Activated naive CD4-positive, alpha-beta T cell treated with anti-CD3 and anti-CD28 coated beads, Interleukin-2, amount 50 U/mL, for 16 hours (primary cell): ENCODE data around the gene TMEM200A.
"Not testable (repeated sequence)": the region's sequence is repeated elsewhere in the genome, so short reads cannot be mapped to it uniquely, and the experiment has no call there.

ENCODE experiments used
- DNase-seq: peaks from one replicate; pipeline ENCODE4 v3.0.0-alpha.2; 2020

TMEM200A gene

DNA sequence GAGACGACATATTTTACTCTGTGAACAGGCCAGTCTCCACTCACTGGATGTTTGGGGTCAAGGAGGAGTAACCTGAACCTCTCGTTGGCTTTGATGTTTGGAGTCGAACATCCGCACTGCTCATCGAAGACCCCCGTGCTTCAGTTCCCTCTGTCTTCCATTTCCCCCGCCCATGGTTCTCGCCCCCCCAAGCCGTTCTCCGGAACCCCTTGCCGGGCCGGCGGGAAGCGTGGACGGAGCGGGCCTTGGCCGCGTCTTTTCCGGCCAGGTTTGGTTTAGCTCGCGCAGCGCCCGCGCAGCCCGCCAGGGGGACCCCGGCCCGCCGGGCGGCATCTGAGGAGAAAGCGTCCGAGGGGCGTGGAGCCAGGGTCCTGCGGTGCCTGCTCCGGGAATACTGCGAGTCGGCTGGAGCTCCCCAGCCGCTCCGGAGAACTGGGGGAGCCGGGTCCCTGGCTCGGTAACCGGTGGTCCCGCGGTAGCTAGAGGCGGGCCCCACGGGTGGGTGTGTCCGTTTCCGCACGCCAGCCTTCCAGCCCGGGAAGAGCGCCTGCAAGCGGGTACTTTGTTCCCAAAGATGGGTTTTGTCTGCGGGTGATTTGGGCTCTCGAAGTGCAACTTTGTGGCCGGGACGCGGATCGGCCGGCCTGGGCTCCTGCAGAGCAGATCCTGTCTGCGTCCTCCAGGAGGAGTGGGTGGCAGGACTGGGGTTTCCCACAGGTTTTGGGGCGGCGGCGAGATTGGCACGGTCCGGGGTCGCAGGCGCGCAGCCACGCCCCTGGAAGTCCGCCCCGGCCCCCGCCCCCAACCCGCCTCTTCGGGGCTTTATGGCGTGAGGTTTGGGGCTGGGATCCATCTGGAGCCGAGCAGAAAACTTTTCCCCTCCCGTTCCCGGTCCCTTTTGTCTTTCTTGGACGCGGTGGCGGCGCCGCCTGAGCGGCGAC, at the start of gene TMEM200A:
TSS of gene TMEM200A (plus strand) at position 852 of the 941 bp plus-strand sequence. CDS start 74,406 bp downstream, outside the sequence.
- peak; percentile 45 for DNase-seq

DNA sequence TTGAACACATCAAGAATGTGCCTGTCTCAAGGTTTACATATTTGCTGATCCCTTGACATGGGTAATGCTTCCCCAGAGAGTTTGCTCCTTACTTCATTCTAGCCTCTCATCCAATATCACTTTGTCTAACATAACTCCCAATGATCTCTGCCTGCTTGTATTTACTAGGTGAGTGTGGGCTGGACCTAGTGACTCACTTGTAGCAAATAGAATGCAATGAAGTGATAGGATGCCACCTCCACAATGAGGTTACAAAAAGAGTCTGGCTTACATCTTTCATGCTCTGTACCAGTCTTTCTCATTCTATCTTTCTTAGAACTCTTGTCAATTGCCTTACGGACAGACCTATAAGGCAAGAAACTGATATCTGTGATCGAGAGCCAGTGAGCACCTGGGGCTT, 44.9 kb upstream of the TMEM200A start:
- no peak for DNase-seq

DNA sequence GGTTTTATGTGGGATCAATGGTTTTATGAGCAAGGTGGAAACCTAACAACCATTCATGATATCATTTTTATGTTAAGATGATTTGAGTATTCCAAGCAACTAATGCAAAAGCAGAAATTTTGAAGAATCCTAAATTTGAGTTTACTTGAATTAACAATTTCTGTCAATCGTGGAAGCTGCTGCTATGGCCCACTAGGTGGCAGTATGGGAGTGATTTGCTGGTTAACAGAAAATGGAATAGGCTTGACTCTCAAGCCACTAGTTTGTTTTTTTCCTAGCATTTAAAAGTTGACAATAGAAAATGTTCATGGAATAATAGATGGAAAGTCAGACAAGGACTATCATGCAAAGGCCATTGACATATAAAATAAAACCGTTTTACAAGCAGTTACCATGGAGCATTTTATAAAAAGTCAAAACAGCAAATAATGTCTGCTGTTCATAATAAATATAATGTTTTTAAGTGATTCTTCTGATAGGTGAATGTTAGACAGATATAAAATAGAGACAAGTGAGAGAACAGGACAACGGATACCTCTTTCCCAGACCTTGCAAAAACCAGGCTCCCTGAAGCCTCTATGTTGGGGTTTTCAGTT, 43.0 kb upstream of the TMEM200A start:
- peak; percentile 53 for DNase-seq

- DNase-seq = no peak
These were observed 41.2 kb upstream of the TMEM200A start for GRCh38 chr6:130324657-130325056.

- DNase-seq = no peak
These were observed 39.3 kb upstream of the TMEM200A start for GRCh38 chr6:130326496-130326895.

DNA sequence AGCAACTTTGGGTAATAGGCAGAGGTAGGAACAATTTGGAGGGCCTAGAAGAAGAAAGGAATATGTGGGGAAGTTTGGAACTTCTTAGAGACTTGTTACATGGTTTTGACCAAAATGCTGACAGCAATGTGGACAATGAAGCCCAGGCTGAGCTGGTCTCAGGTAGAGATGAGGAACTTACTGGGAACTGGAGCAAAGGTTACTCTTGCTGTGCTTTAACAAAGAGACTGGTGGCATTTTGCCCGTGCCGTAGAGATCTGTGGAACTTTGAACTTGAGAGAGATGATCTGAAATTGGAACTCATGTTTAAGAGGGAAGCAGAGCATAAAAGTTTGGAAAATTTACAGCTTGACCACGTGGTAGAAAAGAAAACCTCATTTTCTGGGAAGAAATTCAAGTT, 28.3 kb upstream of the TMEM200A start:
- no peak for DNase-seq

GRCh38 chr6:130346324-130346723, 19.5 kb upstream of the TMEM200A start:
- DNase-seq = not testable (repeated sequence)

GRCh38 chr6:130354322-130354721, 11.5 kb upstream of the TMEM200A start:
- DNase-seq = no peak

DNA sequence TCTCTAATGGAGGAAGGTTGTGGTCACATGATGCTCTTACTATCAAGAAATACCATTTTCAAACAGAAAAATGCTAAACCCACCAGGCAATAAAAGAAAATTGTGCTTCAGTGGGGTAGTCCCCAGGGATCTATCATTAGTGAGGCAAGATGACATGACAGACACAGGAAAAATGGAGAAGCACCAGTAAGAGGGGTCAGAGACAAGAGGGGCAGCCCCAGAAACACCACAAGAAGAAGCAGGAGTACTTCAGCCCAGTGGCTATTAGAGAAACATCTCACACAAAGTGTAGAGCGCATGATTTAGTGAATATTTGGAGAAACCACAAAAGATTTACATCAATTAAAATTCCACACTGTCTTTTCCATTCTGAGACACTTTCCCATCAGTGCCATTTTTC, 10.2 kb upstream of the TMEM200A start:
- no peak for DNase-seq

- no peak for DNase-seq
These were observed 8.4 kb upstream of the TMEM200A start for GRCh38 chr6:130357436-130357835.

DNA sequence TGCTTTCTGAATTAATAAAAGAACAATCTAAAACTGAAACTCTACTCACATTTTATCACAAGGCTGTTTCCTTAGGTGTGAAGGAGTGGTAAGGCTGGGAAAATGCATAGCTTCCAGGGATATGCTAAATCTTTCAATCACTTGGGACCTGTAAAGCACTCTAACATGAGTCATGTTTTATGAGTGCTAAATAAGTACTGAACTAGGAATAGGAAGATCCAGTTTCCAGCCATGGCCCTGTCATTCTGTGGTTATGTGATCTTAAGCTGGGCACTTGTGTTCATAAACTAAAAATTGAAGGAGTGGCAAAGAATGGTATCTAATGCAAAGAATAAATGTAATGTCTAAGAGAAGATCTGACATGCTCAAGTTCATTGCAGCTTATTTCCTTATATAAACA, 6.1 kb upstream of the TMEM200A start:
- no peak for DNase-seq

GRCh38 chr6:130362128-130362527, 3.7 kb upstream of the TMEM200A start:
- no peak for DNase-seq

DNA sequence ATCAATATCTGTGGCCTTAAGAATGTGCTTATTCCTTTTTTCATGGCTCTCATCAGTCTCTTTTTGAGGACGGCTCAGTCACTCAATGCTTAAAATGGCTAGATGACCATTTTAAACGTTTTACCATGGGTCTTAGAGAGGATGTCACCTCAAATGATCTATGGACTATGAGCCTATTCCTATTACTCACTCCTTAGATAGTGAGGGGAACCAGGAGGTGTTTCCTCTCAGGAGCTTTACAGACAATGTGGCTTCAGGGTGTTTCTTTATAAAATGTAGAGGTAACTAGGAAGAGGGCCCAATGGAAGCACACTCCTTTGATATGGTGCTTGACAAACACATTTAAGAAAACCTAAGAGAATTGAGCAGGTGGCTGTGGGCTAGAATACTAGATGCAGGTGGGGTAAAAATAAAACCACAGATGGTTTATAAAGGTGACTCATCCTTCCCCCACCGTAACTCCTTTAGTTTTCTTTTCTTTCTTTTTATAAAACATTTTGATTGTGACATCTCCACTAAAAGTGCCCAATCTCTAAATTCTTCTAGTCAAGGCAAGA, 1.5 kb upstream of the TMEM200A start:
- no peak for DNase-seq

DNA sequence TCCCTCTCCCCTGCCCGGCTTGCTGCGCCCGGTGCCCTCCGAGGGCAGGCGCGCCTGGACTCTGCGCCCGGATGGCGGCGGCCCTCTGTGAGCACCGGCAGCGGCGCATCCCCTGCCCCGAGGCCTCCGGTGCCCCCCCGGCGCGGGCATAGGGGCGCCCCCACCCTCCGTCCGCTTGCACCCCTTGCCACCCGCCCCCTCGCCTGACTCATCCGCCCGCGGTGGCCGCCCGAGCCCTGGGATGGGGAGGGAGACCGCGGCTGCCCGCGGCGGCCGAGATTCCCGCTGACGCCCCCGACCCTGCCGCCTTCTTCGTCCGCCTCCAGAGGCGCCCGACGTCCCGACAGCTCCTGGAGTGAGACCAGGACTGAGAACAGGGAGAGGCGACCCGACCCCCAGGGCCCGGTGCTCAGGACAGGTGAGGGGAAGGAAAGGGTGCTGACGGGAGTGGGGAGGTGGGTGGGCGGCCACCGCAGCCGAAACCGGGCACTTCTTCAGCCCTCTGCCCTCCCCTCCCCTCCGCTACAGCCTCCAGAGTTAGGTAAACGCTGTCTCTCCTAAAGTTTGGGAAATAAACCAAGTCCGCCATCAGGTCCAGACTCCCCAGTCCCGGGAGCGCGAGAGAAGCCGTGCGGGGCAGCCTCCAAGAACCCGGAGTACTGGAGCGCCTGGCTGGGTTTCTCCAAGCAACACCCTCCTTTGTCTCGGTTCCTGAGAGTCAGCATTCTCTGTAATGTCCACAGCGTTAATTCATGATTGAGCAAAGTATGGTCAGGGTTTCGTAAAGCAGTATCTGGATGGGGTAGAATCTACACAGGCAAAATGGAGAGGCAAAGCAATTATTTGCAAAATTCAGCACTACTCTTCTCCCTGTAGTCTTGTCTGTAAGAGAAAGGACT, 539 bp downstream of the TMEM200A start:
- DNase-seq = peak; percentile 26

DNA sequence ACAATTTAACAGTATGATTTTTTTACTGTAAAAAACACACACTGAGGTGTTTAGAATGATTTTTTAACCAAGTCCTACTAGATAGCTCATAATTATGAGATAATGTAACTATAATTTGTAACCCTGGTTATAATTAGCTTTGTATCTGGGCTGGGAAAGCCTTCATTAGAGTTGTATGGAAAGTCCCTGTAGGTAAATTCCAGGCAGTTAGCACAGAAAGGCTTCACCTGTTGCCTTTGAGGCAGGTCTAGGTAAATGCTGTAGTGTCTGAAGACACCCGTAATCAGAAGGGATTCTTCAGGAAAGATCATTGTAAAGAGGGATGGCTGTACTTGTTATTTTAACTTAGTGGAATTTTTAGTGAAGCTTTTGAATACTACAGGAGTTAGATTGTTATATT, 1.9 kb downstream of the TMEM200A start:
- DNase-seq = no peak

GRCh38 chr6:130368576-130368975, 2.8 kb downstream of the TMEM200A start:
- no peak for DNase-seq

DNA sequence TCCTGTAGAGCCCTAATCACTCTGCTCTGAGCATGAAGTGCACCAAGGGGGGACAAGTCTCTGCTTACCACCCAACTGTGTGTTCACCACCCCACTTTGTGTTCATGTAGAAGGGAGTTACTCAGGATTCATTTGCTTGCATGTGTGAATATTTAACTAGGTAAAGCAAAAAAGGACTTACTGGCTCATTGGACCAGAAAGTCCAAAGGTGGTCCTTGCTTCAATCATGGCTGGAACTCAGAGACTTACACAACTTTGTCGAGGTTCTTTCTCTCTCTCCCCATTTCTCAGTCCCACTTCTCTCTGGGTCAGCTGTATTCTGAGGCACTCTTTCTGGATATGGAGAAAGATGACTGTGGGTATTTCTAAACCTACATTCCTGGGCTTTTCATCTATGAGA, 4.0 kb downstream of the TMEM200A start:
- DNase-seq = no peak

DNA sequence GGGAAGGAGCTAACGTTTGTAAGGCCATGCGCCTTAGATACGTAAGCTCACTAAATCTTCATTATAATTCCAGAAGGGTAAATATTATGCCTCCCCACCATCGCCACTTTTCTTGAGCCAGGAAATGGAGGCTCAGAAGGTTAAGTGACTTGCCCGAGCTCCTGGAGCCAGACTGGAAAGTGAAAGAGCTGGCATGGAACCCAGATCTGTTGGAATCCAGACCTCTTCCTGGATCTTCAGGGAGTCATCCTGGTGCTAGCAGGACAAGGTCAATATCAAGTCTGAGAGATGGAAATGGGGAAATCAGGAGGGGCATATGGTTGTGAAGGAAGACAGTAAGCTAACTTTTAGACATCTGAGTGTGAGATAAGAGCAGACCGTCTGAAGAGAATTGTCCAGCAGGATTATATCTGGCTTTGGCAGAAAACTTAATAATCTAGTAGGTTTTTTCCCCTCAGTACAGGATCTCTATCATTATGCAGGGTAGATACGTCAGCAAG, 6.2 kb downstream of the TMEM200A start:
- DNase-seq = no peak

DNA sequence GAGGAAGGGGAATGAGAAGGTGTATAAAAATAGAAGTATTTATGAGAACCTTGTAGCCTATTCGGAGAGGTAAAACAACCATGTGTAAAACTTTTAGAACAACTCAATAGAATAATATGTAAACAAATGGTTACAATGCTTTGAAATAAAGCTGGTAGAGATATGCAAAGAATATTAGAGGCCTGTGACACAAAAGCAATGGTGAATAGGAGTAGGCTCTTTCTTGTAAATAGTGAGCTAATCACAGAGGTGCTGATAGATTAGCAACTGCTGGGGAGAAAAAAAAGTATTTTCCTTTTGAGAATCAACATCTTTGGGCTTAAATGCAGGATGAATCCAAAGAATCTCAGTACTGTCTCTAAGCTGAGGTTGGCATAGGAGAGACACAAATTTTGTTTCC, 7.0 kb downstream of the TMEM200A start:
- no peak for DNase-seq

DNA sequence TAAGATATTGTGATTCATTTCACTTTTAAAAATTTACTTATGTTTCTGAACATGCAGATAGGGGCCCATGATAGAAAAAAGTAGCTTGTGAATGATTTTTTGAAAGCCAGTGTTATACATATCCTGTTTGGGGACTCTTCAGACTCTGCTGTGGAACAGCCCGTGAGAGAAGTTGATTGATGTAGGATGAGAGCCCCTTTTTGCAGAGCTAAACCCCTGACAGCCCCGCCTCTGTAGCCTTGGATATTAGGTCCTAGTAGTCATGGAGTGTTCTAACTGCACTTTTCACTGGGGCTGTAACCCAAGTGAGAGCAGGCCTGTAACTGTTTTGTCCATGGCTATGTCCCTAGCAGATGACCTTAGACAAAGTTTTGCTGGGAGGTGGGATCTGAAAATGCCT, 8.2 kb downstream of the TMEM200A start:
- DNase-seq = no peak

DNA sequence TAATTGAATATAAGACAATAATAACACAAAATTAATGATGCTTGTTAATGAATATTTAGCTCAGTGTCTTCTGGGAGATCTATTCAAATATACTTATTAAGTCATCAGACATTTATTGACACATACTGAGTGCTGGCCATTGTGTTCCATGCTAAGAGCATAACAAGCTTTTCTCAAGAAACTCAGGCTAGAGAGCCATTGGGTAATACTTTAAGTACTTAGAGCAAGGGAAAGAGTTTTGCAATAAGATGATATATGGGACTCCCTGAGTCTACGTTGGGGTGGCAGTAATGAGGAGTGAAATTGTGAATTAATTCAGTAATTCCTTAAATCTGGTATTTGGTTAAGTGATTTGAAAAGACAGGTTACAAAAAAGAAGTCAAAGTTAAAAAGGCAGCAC, 11.1 kb downstream of the TMEM200A start:
- DNase-seq = no peak

GRCh38 chr6:130377371-130377770, 11.6 kb downstream of the TMEM200A start:
- no peak for DNase-seq

DNA sequence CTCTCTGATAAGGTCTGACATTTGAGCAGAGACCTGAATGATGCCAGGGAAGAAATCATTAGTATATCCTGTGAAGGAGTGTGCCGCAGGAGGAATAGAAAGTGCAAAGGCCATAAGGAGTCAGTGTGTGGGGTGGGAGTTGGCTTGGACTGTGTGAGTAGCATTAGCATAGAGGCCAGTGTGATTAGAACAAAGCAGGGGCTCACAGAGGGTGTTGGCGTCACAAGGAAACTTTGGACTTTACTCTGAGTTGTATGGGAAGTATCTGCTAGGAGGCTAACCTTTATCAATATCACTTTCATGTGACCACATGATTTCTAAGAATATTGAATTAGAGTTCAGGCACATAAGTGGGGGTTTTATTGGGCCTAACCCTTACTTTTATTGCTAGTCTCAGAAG, 12.1 kb downstream of the TMEM200A start:
- DNase-seq = no peak
